HG02571 (cell line): ENCODE results near the gene TPPP.
"Not testable (repeated sequence)": the region's sequence is repeated elsewhere in the genome, so short reads cannot be mapped to it uniquely, and the experiment has no call there.

Source experiments
- ATAC-seq: cut with Tn5 transposase; IDR thresholded peaks from one replicate; pipeline ENCODE4 v1.9.1; 2021; ENCODE audit warnings: mild to moderate bottlenecking, moderate library complexity; ENCODE audit not compliant: unreplicated experiment

The TPPP gene

DNA sequence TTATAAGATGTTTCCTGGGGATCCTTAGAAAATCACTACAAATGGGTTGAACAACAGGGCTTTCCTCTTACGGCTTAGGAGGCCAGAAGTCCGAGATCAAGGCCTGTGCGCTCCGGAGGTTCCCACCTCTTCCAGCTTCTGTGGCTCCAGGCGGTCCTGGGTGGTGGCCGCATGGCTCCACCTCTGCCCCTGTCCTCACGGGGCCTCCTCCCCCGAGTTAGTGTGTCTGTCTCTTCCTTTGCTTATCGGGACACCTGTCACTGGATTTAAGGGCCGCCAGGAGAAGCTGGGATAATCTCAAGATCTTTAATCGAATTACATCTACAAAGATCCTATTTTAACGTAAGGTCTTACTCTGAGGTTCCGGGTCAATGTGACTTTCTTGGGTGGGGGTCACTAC, 2.3 kb upstream of the TPPP start:
- ATAC-seq = not testable (repeated sequence)

GRCh38 chr5:694042-694431, 885 bp upstream of the TPPP start:
- ATAC-seq = not testable (repeated sequence)

DNA sequence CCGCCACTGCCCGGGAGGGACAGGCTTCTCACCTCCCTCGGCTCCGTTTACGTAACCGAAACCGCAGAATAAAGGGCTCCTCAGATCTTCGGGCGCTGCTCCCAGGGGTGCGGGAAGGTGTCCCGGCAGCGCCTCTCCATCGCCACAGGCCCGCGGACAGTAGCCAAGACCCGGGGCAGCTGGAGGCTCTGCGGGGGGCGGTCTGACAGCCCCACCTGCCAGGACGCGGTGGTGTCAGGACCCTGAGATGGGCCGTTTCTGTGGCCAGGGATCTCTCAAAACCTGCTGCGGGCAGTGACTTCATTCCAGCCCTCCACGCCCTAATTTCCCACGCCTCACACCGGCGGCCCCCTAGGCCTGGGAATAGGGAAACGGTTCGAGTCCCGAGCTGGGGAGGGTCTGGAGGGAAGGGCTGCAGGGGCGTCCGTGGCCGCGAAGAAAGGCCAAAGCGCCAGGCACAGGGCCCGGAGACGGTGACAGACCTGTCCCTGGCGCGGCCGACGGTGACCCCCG, 567 bp downstream of the TPPP start:
- ATAC-seq = peak; percentile 3

DNA sequence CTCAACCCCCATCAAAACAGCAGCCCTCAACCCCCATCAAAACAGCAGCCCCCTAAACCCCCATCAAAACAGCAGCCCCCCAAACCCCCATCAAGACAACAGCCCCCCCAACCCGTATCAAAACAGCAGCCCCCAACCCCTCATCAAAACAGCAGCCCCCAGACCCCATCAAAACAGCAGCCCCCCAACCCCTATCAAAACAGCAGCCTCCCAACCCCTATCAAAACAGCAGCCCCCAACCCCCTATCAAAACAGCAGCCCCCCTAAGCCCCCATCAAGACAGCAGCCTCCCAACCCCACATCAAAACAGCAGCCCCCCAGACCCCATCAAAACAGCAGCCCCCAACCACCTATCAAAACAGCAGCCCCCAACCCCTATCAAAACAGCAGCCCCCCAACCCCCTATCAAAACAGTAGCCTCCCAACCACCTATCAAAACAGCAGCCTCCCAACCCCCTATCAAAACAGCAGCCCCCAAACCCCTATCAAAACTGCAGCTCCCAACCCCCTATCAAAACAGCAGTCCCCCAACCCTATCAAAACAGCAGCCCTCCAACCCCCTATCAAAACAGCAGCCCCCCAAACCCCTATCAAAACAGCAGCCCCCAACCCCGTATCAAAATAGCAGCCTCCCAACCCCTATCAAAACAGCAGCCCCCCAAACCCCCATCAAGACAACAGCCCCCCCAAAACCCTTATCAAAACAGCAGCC, 1.2 kb downstream of the TPPP start:
- no peak for ATAC-seq

GRCh38 chr5:691049-691448, 2.1 kb downstream of the TPPP start:
- ATAC-seq = not testable (repeated sequence)

- not testable (repeated sequence) for ATAC-seq
Measured at GRCh38 chr5:690293-690692, 2.9 kb downstream of the TPPP start.

DNA sequence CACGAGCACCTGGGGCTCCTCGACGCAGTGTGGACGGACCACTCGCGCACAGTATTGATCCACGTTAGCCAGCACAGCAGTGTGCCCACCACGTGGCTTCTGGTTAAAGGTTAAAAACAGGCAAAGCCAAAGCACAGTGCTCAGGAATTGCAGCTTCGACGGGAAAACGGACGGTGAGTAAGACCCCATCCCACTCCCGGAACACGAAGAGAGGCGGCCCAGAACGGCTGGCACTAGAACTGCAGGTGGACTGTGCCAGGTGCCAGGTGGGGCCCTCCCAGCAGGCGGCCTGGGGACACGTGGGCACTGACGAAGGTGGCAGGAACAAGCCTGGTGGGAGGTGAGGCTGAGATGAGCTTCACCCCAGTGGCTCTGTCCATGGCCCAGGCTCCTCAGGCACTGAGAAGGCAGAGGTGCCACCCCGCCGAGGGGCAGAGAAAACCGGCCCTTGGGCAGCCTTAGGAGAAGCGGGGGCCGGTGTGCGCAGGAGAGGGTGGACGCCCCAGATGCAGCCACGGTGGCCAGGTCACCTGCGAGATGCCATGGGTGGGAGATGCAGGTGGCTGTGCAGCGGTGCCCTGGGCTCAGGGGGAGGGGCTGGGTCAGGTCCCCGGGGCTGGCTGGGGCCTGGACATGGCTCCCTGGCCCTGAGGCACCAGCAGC, 4.7 kb downstream of the TPPP start:
- ATAC-seq = not testable (repeated sequence)

DNA sequence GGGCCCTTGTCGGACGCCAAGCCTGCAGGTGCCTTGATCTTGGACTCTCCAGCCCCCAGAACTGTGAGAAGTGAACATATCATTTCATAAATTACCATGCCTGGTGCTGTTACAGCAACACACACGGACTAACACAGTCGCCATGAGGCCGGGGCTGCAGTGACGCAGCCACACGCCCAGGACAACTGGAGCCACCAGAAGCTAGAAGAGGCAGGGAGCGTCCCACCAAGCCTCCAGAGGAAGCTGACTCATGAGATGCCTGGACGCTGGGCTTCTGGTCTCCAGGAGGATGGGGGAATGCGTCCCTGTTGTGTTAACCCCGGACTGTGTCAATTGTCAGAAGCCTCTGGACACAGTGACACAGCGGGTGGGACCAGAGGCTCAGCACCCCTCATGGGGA, 6.2 kb downstream of the TPPP start:
- ATAC-seq = not testable (repeated sequence)

DNA sequence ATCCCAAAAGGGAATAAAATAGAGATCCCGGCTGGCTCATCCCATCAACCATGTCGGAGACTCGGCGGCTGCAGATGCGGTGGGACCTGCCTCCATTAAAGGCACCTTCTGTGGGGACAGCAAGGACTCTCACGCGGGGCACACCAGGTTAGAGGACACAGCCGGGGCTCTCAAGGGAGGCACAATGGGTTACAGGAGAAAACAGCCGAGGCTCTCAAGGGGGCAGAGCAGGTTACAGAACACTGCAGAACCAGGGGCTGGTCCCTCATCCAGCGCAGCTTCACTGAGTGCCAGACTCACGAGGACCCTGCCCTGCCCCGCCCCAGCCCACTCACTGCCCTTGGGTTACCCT, 7.0 kb downstream of the TPPP start:
- ATAC-seq = not testable (repeated sequence)

- ATAC-seq = no peak
Measured at GRCh38 chr5:685262-686171, 7.6 kb downstream of the TPPP start.

GRCh38 chr5:684751-685216, 8.4 kb downstream of the TPPP start:
- ATAC-seq = no peak

GRCh38 chr5:683551-684481, 9.3 kb downstream of the TPPP start:
- ATAC-seq = no peak

DNA sequence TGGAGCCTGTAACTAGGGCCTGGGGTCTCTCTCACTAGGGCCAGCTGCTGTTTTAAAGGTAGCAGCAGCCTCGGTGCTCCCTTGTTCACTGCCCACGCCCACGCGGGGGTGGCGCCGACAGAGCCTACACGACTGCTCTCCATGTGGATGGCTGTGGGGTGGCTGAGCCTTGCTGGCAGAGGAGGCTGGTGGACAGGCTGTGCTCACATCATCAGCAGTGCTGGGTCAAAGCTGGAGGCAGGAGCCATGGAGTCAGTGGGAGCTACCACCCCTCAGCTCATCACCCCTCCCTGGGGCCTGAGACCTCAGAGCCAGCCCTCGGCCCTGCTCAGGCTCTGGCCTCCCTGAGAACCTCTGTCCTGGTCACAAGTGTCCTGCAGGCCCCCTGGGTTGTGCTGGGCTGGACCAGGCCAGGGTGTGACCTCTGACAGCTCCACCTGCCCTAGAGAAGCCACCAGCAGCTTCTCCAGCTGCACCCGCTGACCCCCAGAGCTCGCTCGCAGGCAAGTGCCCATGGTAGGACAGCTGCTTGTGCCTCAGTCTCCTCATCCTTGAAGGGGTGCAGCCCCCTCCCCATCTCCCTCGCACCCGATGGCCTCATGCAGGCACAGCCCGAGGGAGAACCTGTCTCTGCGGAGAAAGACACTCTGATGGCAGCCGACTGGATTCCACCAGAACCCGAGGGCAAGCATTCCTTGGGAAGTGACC, 10.3 kb downstream of the TPPP start:
- ATAC-seq = not testable (repeated sequence)

DNA sequence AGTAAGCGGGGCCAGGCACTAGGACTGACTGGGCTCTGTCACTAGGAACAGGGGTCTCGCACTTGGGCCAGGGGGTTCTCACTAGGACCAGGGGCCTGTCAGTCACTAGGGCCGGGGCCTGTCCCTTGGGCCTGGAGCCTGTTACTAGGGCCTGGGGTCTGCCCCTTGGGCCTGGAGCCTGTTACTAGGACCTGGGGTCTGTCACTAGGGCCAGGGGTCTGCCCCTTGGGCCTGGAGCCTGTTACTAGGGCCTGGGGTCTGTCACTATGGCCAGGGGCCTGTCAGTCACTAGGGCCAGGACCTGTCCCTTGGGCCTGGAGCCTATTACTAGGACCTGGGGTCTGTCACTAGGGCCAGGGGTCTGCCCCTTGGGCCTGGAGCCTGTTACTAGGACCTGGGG, 10.9 kb downstream of the TPPP start:
- not testable (repeated sequence) for ATAC-seq

DNA sequence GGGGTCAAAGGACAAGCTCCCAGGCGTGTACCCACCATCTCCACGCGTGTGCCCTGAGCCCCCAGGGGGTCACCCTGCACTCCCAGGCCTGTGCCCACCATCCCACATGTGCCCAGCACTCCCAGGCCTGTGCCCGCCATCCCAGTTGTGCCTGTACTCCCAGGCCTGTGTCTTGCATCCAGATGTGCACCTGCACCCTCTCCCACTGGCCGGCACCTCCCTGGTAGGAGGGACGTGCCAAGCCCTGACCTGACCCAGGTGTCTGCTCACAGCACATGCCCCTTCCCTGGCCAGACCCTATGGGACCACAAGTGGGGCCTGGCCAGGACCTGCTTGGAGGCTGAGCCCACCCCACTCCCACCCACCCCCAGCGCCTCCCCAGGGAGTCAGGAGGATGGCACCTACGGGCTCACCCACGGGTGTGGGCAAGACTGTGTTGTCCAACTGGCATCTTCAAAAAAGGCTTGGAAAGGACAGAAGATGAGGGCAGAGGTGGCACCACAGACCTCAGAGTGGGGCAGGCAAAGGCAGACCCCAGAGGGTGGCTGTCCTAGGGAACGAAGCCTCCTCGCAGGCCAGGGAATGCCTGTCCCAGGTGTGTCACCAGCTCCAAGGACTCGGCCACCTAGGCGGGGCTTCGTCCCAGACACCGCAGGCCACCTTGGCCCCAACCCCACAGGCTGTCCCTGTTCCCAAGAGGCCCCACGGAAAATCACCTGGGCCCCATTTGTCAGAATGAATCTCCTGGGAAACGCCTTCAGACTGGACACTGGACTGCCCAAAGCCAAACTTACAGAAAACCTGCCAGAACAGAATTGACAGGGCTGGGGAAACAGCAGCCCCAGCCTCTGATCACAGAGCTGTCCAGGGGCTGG, 11.6 kb downstream of the TPPP start:
- not testable (repeated sequence) for ATAC-seq

DNA sequence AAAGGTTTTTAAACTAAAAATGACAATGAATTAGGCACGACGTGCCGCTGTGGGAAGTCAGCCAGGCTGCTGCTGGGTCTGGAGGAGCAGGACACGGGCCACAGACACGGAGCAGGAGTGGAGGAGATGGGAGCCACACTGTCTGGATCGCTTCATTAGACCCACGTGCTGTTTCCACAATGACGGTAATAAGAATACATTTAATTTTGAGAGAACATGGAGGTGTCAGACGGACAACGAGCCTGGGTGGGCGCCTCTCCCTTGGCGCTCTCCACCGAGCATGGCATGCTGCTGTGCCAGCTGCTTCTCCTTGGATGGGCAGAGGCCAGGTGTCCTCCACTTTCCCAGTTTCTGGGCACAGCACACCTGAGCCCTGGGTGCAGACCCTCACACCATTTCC, 12.3 kb downstream of the TPPP start:
- not testable (repeated sequence) for ATAC-seq

- ATAC-seq = not testable (repeated sequence)
Measured at GRCh38 chr5:680118-680795, 12.9 kb downstream of the TPPP start.
